Thyroid gland (tissue), 4 donors: ENCODE data around the gene FAM83B.

Experiments
- CTCF ChIP-seq, 6 experiments: fragments of 200-600 bp in 3 of 6; fragments of 450-650 bp in 3 of 6; sonication (generic) in 3 of 6; IDR thresholded peaks; one replicate each; pipeline ENCODE4 v1.5.1; 2016 to 2019; ENCODE audit warnings: antibody characterized with exemption in 6 of 6, mild to moderate bottlenecking in 2 of 6, inconsistent platforms in 1 of 6, moderate library complexity in 1 of 6
- POLR2A ChIP-seq, 2 donors: fragments of 450-650 bp; IDR thresholded peaks; one replicate each; pipeline ENCODE4 v1.6.1; 2017; ENCODE audit warnings: antibody characterized with exemption in 2 of 2, mild to moderate bottlenecking in 2 of 2, moderate library complexity in 1 of 2

- no peak for TF ChIP-seq CTCF (IDR thresholded peaks at IDR 0.05)
- no peak for TF ChIP-seq POLR2A (IDR thresholded peaks at IDR 0.05)
These were observed 54.1 kb downstream of the FAM83B start for GRCh38 chr6:54900666-54901065.
